AG10803 (cell line): Measurements from ENCODE around the gene CUBN.

ENCODE experiments used
- DNase-seq: peaks from one replicate; pipeline ENCODE4 v3.0.0; 2010; ENCODE audit warnings: low read depth
- H3K4me3 ChIP-seq: 2 replicates; pipeline ENCODE4 v1.5.1; 2011; ENCODE audit warnings: mild to moderate bottlenecking, low read length, control low read depth
- CTCF ChIP-seq: conservative IDR thresholded peaks from 2 replicates; pipeline ENCODE4 v1.5.1; 2011; ENCODE audit warnings: mild to moderate bottlenecking, low read length, control low read depth, inconsistent platforms

CUBN gene

GRCh38 chr10:17144032-17144431, 14.4 kb upstream of the CUBN start:
- TF ChIP-seq CTCF: no peak
- no peak for DNase-seq
- no peak overlapping the region for H3K4me3 ChIP-seq

GRCh38 chr10:17143055-17143690, 13.6 kb upstream of the CUBN start:
- no peak overlapping the region for H3K4me3 ChIP-seq
- peak; percentile 58 for DNase-seq
- no peak for TF ChIP-seq CTCF

GRCh38 chr10:17141504-17142229, 12.1 kb upstream of the CUBN start:
- no peak for DNase-seq
- H3K4me3 ChIP-seq: no peak overlapping the region
- TF ChIP-seq CTCF: no peak

GRCh38 chr10:17140386-17140761, 10.8 kb upstream of the CUBN start:
- no peak for TF ChIP-seq CTCF
- DNase-seq: no peak
- no peak overlapping the region for H3K4me3 ChIP-seq

GRCh38 chr10:17138460-17139042, 8.9 kb upstream of the CUBN start:
- DNase-seq: no peak
- H3K4me3 ChIP-seq: no peak overlapping the region
- TF ChIP-seq CTCF: no peak

- no peak for DNase-seq
- no peak overlapping the region for H3K4me3 ChIP-seq
- TF ChIP-seq CTCF: no peak
Measured at GRCh38 chr10:17134737-17135260, 5.2 kb upstream of the CUBN start.

GRCh38 chr10:17134282-17134681, 4.7 kb upstream of the CUBN start:
- DNase-seq: no peak
- no peak overlapping the region for H3K4me3 ChIP-seq
- no peak for TF ChIP-seq CTCF
